Colonic mucosa (tissue), 4 donors: Measurements from ENCODE around the gene CD82. TPM values are rescaled to one million over a fixed set of nuclear protein-coding genes. Genes with fewer than 3 reads are reported as not detected.

Source experiments
- DNase-seq: peaks from one replicate; pipeline ENCODE4 v3.0.0-alpha.2; 2020
- H3K27ac ChIP-seq: fragments of 200-600 bp; one replicate; pipeline ENCODE4 v1.8.0; 2021
- H3K27me3 ChIP-seq: fragments of 200-600 bp; one replicate; pipeline ENCODE4 v1.8.0; 2021
- H3K36me3 ChIP-seq: fragments of 200-600 bp; one replicate; pipeline ENCODE4 v1.8.0; 2021
- H3K4me1 ChIP-seq: fragments of 200-600 bp; one replicate; pipeline ENCODE4 v1.8.0; 2021; ENCODE audit warnings: mild to moderate bottlenecking
- H3K4me3 ChIP-seq: fragments of 200-600 bp; one replicate; pipeline ENCODE4 v1.8.0; 2021
- H3K9ac ChIP-seq, 2 donors: one replicate each; pipeline ENCODE4 v1.7.0; 2013; ENCODE audit warnings: control low read depth in 2 of 2, low read depth in 2 of 2, low read length in 2 of 2
- H3K9me3 ChIP-seq: fragments of 200-600 bp; one replicate; pipeline ENCODE4 v1.8.0; 2021
- intact Hi-C: fragments of 100-400 bp; cut with DNase I; formaldehyde crosslinking; loops from one replicate; pipeline ENCODE4 v1.14.1; 2022
- total RNA-seq, 2 donors: library from RNA; stranded (reverse); fragmentation: NEBNext Ultra II Directional in 1 of 2; extraction: Animal tissue kit (Norgen Biotek cat#: 25700) in 1 of 2; gene quantifications; one replicate each; pipeline ENCODE4 v1.2.1, GENCODE V29; 2021
- TF ChIP-seq, protein P1 (sequence below): fragments of 200-600 bp; IDR thresholded peaks from one replicate; pipeline ENCODE4 v1.8.0; 2022; ENCODE audit warnings: antibody characterized with exemption, mild to moderate bottlenecking
- donor health status: healthy.
- donor health status: DM: no; HTN: no; CAD: no.
- donor health status: DM: no; HTN: no; CAD: no.

The CD82 gene
- total RNA-seq, 2 donors from 2014 or later, result 36.2 to 41.6 TPM

DNA sequence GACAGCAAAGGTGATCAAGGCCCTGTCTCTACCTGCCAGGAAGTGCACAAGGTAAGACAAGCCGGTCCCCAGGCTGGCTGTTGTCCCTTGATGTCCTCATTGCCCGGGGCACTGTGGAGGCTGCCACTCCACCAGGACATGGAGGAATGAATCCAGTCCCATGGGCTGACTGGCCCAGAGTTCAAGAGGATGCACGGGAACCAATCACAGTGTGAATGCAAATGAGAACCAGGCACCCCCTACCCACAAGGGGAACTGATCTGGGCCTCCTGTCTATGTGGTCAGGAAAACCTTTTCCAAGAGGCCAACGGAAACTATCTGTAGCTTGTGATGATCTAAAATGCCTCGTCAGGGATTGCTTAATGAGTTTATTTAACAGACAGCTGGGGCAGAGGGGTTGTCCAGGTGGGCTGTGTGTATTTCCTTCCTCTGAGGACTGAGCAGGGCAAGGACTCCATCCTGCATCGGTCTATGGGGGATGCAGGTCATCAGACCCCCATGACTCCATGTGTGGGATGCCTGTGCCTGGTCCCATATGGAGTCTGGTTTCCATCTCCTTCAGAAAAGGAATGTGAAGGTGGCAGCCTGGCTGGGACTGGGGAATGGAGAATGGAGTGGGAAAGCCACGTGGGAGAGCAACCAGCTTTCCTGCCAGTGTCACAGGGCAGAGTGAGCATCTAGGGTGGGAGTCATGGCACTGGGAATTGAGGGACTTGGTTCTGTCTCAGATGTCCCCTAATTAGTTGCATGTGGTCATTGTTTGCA is 60.5 kb downstream of the CD82 start:
- peak; percentile 9 for DNase-seq
- Histone ChIP-seq H3K36me3 (no peaks in the 10 kb centered on the region), H3K4me1 (no peaks in the 10 kb centered on the region), H3K9me3 (no peaks in the 10 kb centered on the region), H3K27me3 (no peaks in the 10 kb centered on the region), H3K4me3 (no peak overlapping the region), H3K27ac (no peak overlapping the region), H3K9ac (no peak overlapping the region)
- TF ChIP-seq, protein P1, sequence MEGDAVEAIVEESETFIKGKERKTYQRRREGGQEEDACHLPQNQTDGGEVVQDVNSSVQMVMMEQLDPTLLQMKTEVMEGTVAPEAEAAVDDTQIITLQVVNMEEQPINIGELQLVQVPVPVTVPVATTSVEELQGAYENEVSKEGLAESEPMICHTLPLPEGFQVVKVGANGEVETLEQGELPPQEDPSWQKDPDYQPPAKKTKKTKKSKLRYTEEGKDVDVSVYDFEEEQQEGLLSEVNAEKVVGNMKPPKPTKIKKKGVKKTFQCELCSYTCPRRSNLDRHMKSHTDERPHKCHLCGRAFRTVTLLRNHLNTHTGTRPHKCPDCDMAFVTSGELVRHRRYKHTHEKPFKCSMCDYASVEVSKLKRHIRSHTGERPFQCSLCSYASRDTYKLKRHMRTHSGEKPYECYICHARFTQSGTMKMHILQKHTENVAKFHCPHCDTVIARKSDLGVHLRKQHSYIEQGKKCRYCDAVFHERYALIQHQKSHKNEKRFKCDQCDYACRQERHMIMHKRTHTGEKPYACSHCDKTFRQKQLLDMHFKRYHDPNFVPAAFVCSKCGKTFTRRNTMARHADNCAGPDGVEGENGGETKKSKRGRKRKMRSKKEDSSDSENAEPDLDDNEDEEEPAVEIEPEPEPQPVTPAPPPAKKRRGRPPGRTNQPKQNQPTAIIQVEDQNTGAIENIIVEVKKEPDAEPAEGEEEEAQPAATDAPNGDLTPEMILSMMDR, result no peak
- intact Hi-C loops, result loop anchor here (10.0 kb wide), 1 partner anchor 99 kb away; the partner anchor contains the start of gene TSPAN18

DNA sequence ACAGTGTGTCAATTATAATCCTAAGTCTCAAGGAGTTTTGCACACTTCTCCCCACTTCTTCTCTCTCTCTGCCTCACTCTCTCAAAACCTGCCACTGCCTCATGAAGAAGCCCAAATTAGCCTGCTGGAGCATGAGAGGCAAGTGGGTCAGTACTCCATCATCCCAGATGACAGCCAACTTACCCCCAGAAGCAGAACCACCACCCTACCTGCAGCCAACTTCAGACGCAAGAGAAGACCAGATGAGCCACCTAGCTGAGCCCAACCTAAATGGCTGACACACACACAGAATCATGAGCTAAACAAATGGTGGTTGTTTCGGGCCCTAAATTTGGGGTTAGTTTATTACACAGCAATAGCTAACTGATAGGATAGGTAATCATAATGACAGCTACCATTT is 61.2 kb downstream of the CD82 start:
- Histone ChIP-seq H3K4me3 (no peak overlapping the region), H3K27me3 (no peaks in the 10 kb centered on the region), H3K9me3 (no peaks in the 10 kb centered on the region), H3K9ac (no peak overlapping the region), H3K4me1 (no peaks in the 10 kb centered on the region), H3K27ac (no peak overlapping the region), H3K36me3 (no peaks in the 10 kb centered on the region)
- DNase-seq, result peak; percentile 12
- intact Hi-C loops, result loop anchor here (10.0 kb wide), 1 partner anchor 98 kb away; the partner anchor contains the start of gene TSPAN18
- TF ChIP-seq, protein P1, result no peak

DNA sequence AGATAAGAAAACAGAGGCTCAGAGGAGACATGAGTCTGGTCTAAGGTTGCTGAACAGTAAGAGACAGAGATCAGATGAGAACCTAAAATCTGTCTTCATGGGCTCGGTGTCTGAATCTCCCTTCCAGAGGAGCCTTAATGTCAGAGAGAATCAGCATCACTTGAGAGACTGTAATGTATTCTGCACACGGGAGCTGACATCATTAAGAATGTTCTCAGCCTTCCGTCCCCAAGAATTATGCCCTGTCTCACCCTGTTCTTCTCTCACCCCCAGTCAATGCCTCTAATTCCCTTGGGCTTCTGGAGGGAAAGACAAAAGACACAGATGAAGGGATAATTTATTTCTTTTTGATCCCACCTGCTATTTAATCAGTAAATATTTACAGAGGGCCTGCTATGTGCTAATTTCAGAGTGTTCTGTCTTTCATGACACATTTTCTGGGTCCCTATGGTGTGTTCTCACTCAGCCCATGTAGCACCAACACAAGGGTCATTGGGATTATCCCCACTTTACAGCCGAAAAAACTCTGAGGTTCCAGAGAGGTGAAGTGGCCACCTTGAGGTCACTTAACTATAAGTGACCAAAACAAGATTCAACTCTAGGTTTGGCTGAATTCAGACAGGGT is 61.8 kb downstream of the CD82 start:
- no peak overlapping the region for H3K4me3 ChIP-seq
- intact Hi-C loops, result loop anchor here (10.0 kb wide), 1 partner anchor 98 kb away; the partner anchor contains the start of gene TSPAN18
- no peaks in the 10 kb centered on the region for H3K27me3 ChIP-seq
- DNase-seq, result no peak
- no peaks in the 10 kb centered on the region for H3K9me3 ChIP-seq
- no peak overlapping the region for H3K27ac ChIP-seq
- H3K9ac ChIP-seq, result no peak overlapping the region
- no peaks in the 10 kb centered on the region for H3K4me1 ChIP-seq
- H3K36me3 ChIP-seq, result no peaks in the 10 kb centered on the region
- TF ChIP-seq, protein P1, result no peak

DNA sequence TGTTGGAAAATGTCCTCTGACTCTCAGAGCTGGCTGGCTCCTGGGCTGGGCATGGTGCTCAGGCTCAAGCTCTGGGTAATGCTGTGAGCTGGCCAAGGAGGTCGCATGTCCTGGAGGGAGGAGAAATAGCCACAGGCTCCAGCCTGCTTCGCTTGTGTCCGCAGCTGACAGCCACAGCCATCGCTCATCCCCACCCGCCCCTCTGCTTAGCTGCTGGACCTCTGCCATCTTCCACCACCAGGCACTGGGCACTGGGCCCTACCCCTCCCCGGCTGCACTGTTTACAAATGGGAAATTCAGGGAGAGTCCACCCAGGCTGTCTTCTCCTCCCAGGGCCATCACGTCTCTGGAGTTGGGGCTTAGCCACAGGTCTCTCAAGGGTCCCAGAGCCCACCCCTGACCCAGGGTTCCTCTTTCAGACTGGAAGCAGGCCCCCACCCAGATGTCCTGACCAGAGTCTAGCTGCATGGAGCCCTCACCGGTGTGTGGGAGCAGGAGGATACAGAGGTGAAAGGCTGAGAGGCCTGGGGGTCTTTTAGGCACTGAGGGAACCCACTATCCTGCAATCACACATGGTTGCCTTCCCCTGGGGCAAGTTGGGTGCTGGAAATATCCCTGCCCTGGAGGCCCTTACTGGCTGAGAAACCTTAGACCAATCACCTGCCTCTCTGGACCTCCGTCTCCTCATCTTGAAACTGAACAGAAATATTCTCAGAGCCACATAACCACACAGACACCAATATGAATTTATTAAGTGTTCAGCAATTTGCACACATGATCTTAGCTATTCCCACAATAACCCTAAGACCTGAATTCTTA is 62.7 kb downstream of the CD82 start:
- peak; percentile 60 for DNase-seq
- intact Hi-C loops, result loop anchor here (10.0 kb wide), 1 partner anchor 97 kb away; the partner anchor contains the start of gene TSPAN18
- no peaks in the 10 kb centered on the region for H3K4me1 ChIP-seq

More for the DNA sequence above, 62.7 kb downstream of the CD82 start:
- Histone ChIP-seq H3K9me3 (no peaks in the 10 kb centered on the region), H3K36me3 (no peaks in the 10 kb centered on the region), H3K27me3 (no peaks in the 10 kb centered on the region), H3K9ac (no peak overlapping the region), H3K4me3 (no peak overlapping the region), H3K27ac (no peak overlapping the region)
- TF ChIP-seq, protein P1, result no peak
